OCI-LY7 (cell line): Measurements from ENCODE around the gene MOB3B. TPM values are rescaled to one million over a fixed set of nuclear protein-coding genes. Genes with fewer than 3 reads are reported as not detected.

Experiments
- BruUV-seq: library from RNA; stranded (reverse); fragments of 400-500 nt; replicated peaks from 2 replicates; lab custom pipeline; 2021; lab: Mats Ljungman, UMichigan
- CTCF ChIA-PET: fragments of 300-600 bp; sonication (Branson Sonifier 250); formaldehyde crosslinking; loops from one replicate; lab custom pipeline; 2022; ENCODE audit warnings: antibody characterized with exemption; ENCODE audit not compliant: unreplicated experiment; lab: Charles Lee
- POLR2A ChIA-PET: fragments of 300-600 bp; sonication (Branson Sonifier 250); formaldehyde crosslinking; loops from one replicate; lab custom pipeline; 2022; ENCODE audit warnings: antibody characterized with exemption; lab: Charles Lee
- DNase-seq: peaks from one replicate; pipeline ENCODE4 v3.0.0-alpha.2; 2015; ENCODE audit warnings: low spot score
- H2AFZ ChIP-seq: fragments of 200-600 bp; sonication (generic), shearing (Covaris generic); 2 replicates; pipeline ENCODE4 v1.6.1; 2014; ENCODE audit warnings: mild to moderate bottlenecking, antibody characterized with exemption, low read length, moderate library complexity
- H3K27ac ChIP-seq: fragments of 200-600 bp; sonication (generic); 2 replicates; pipeline ENCODE4 v1.5.1; 2014; ENCODE audit warnings: mixed run types, low read depth, mild to moderate bottlenecking, moderate library complexity, low read length, inconsistent platforms; ENCODE audit not compliant: poor library complexity, severe bottlenecking
- H3K36me3 ChIP-seq: fragments of 200-600 bp; sonication (generic); 2 replicates; pipeline ENCODE4 v1.6.1; 2014; ENCODE audit warnings: mild to moderate bottlenecking, antibody characterized with exemption, low read length, moderate library complexity, mixed read lengths; ENCODE audit not compliant: insufficient read depth
- H3K4me1 ChIP-seq: fragments of 200-600 bp; sonication (generic); 2 replicates; pipeline ENCODE4 v1.5.1; 2014; ENCODE audit warnings: mild to moderate bottlenecking, low read length; ENCODE audit not compliant: insufficient read depth, poor library complexity, severe bottlenecking
- H3K4me2 ChIP-seq: fragments of 200-600 bp; sonication (generic); 2 replicates; pipeline ENCODE4 v1.6.1; 2014; ENCODE audit warnings: mild to moderate bottlenecking, low read length
- H3K4me3 ChIP-seq: fragments of 200-600 bp; sonication (generic); 2 replicates; pipeline ENCODE4 v1.5.1; 2014; ENCODE audit warnings: mild to moderate bottlenecking, low read depth, low read length; ENCODE audit not compliant: poor library complexity, severe bottlenecking
- H3K79me2 ChIP-seq: fragments of 200-600 bp; sonication (generic); 2 replicates; pipeline ENCODE4 v1.6.1; 2016; ENCODE audit warnings: low read depth, mild to moderate bottlenecking, low read length, moderate library complexity, mixed read lengths; ENCODE audit not compliant: insufficient read depth
- H3K9me2 ChIP-seq: fragments of 200-600 bp; sonication (generic); 2 replicates; pipeline ENCODE4 v1.6.1; 2016; ENCODE audit warnings: mild to moderate bottlenecking, low read length, mixed read lengths; ENCODE audit not compliant: insufficient read depth
- H3K9me3 ChIP-seq: fragments of 200-600 bp; sonication (generic); 2 replicates; pipeline ENCODE4 v1.6.1; 2014; ENCODE audit warnings: mild to moderate bottlenecking, mixed run types, low read length, mixed read lengths
- H4K20me1 ChIP-seq: fragments of 200-600 bp; sonication (generic); 2 replicates; pipeline ENCODE4 v1.6.1; 2014; ENCODE audit warnings: mild to moderate bottlenecking, antibody characterized with exemption, low read length, moderate library complexity, mixed read lengths; ENCODE audit not compliant: insufficient read depth
- CTCF ChIP-seq: fragments of 200-600 bp; sonication (generic); conservative IDR thresholded peaks from 2 replicates; pipeline ENCODE4 v1.5.1; 2014; ENCODE audit warnings: mild to moderate bottlenecking, antibody characterized with exemption, low read length, moderate library complexity, mixed read lengths
- EZH2phosphoT487 ChIP-seq: fragments of 200-600 bp; sonication (generic); IDR thresholded peaks from 2 replicates; pipeline ENCODE4 v1.6.1; 2018; ENCODE audit warnings: low read depth, borderline replicate concordance, mild to moderate bottlenecking, mixed run types, antibody characterized with exemption, low read length, moderate library complexity, mixed read lengths
- intact Hi-C: fragments of 100-400 bp; cut with micrococcal nuclease; formaldehyde crosslinking; loops from one replicate; pipeline ENCODE4 v1.10.0; 2022; ENCODE audit not compliant: unreplicated experiment
- total RNA-seq, 2 experiments: library from RNA; depleted of rRNA in 1 of 2; stranded (reverse); fragments of >200 nt in 1 of 2; shearing (Covaris generic) in 1 of 2; gene quantifications; 2 replicates each; pipeline ENCODE4 v1.2.3, GENCODE V29; 2014 to 2022

Gene MOB3B
- total RNA-seq, 2 experiments from 2014 or later, result 0.04 TPM; not detected in 1

GRCh38 chr9:27407491-27407890 lies 122.1 kb downstream of the MOB3B start:
- POLR2A ChIA-PET, result interaction anchor here (1.1 kb wide), 2 partner anchors 20 to 28 kb away, joined by 3 to 5 read pairs; no protein-coding TSS in a partner anchor
- DNase-seq, result no peak
- BruUV-seq, result no TSS peak
- no peak overlapping the region for H2AFZ ChIP-seq
- no peak overlapping the region for H3K4me3 ChIP-seq
- H3K36me3 ChIP-seq, result no peaks in the 10 kb centered on the region
- no peak overlapping the region for H3K27ac ChIP-seq
- H3K9me3 ChIP-seq, result no peaks in the 10 kb centered on the region
- CTCF ChIA-PET, result no interaction called here
- no peaks in the 10 kb centered on the region for H3K4me1 ChIP-seq
- no peaks in the 10 kb centered on the region for H3K79me2 ChIP-seq
- intact Hi-C loops, result no loop called here
- no peak overlapping the region for H3K4me2 ChIP-seq
- no peaks in the 10 kb centered on the region for H3K9me2 ChIP-seq
- no peak for TF ChIP-seq EZH2phosphoT487
- TF ChIP-seq CTCF, result no peak
- H4K20me1 ChIP-seq, result no peaks in the 10 kb centered on the region

GRCh38 chr9:27404661-27405060 lies 125.0 kb downstream of the MOB3B start:
- Histone ChIP-seq H3K36me3 (no peaks in the 10 kb centered on the region), H4K20me1 (no peaks in the 10 kb centered on the region), H3K9me3 (no peaks in the 10 kb centered on the region), H3K27ac (no peak overlapping the region), H3K4me1 (no peaks in the 10 kb centered on the region), H3K9me2 (no peaks in the 10 kb centered on the region), H3K4me2 (no peak overlapping the region), H3K79me2 (no peaks in the 10 kb centered on the region), H2AFZ (no peak overlapping the region), H3K4me3 (no peak overlapping the region)
- TF ChIP-seq EZH2phosphoT487 (no peak), CTCF (no peak)
- POLR2A ChIA-PET, result no interaction called here
- intact Hi-C loops, result no loop called here
- CTCF ChIA-PET, result no interaction called here
- no TSS peak for BruUV-seq
- no peak for DNase-seq

GRCh38 chr9:27402626-27403025 lies 127.0 kb downstream of the MOB3B start:
- no peaks in the 10 kb centered on the region for H4K20me1 ChIP-seq
- intact Hi-C loops, result no loop called here

More at GRCh38 chr9:27402626-27403025, 127.0 kb downstream of the MOB3B start:
- Histone ChIP-seq H3K4me2 (no peak overlapping the region), H2AFZ (no peak overlapping the region), H3K79me2 (no peaks in the 10 kb centered on the region), H3K4me3 (no peak overlapping the region), H3K9me3 (no peaks in the 10 kb centered on the region), H3K36me3 (no peaks in the 10 kb centered on the region), H3K27ac (no peak overlapping the region), H3K9me2 (no peaks in the 10 kb centered on the region), H3K4me1 (no peaks in the 10 kb centered on the region)
- DNase-seq, result no peak
- CTCF ChIA-PET, result no interaction called here
- POLR2A ChIA-PET, result interaction anchor here (0.7 kb wide), 1 partner anchor 11 kb away, joined by 3 read pairs; no protein-coding TSS in a partner anchor
- no peak for TF ChIP-seq CTCF
- TF ChIP-seq EZH2phosphoT487, result no peak
- no TSS peak for BruUV-seq
